Kasumi-1 (cell line): ENCODE data around the gene INPP5D.
"Not testable (repeated sequence)": the region's sequence is repeated elsewhere in the genome, so short reads cannot be mapped to it uniquely, and the experiment has no call there.

Source experiments
- DNase-seq, 2 experiments: peaks; one replicate each; lab custom pipeline; 2025; lab: John Stamatoyannopoulos, UW

The INPP5D gene

DNA sequence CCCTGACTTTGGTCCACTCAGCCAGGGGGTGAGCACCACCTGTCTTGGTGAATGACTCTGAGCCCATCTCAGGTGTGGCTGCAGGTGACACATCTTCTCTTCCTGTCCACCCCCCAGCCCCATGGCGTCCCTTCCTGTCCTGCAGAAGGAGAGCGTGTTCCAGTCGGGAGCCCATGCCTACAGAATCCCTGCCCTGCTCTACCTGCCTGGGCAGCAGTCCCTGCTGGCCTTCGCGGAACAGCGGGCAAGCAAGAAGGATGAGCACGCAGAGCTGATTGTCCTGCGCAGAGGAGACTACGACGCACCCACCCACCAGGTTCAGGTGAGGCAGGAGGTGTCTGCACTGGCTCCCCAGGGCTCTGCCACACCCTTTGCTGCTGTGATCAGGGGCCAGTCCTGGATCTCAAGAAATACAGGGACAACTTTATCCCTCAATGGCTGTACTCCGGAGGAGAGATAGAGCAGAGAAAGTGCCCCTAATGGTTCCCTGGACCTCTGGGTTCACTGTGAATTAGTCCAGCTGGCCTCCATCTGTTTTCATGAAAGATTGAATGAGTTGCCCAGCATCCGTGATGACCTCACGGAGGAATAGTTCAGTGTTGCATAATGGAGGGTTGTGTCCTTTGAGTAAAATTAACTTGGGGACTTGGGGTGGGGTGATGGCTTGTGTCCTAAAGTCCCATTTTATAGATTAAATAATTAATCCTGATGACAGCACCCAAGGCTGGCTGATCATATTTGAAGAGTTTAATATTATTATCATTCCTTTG lies 27.4 kb upstream of the INPP5D start, which contains the start of gene NEU2:
Gene NEU2 (plus strand): TSS at position 122 of the 770 bp plus-strand sequence. CDS start 0 bp downstream, at position 122.
- no peak for DNase-seq

DNA sequence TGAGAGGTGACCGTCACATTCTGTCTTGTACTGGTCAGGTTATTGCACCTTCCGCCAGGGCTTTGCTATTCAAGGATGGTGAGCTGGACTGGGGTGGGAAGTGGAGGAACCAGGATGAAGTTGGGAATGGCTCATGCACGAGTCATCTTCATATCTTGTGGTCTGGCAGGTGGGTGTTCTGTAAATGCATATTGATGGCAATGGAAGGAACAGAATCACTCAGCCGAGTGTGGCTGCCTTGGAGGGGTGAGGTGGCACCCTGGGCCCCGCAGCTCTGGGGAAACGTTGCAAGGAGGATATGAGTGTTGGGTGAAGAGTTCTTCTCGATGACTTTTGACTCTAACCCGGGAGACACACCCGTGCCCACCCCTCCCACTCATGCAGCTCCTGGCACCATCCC lies 26.5 kb upstream of the INPP5D start:
- DNase-seq, result no peak

DNA sequence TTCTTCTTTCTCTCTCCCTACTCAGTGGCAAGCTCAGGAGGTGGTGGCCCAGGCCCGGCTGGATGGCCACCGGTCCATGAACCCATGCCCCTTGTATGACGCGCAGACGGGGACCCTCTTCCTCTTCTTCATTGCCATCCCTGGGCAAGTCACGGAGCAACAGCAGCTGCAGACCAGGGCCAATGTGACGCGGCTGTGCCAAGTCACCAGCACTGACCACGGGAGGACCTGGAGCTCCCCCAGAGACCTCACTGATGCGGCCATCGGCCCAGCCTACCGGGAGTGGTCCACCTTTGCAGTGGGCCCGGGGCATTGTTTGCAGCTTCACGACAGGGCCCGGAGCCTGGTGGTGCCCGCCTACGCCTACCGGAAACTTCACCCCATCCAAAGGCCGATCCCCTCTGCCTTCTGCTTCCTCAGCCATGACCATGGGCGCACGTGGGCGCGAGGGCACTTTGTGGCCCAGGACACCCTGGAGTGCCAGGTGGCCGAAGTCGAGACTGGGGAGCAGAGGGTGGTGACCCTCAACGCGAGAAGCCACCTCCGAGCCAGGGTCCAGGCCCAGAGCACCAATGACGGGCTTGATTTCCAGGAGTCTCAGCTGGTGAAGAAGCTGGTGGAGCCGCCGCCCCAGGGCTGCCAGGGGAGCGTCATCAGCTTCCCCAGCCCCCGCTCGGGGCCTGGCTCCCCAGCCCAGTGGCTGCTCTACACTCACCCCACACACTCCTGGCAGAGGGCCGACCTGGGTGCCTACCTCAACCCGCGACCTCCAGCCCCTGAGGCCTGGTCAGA lies 25.9 kb upstream of the INPP5D start:
- DNase-seq, result no peak

DNA sequence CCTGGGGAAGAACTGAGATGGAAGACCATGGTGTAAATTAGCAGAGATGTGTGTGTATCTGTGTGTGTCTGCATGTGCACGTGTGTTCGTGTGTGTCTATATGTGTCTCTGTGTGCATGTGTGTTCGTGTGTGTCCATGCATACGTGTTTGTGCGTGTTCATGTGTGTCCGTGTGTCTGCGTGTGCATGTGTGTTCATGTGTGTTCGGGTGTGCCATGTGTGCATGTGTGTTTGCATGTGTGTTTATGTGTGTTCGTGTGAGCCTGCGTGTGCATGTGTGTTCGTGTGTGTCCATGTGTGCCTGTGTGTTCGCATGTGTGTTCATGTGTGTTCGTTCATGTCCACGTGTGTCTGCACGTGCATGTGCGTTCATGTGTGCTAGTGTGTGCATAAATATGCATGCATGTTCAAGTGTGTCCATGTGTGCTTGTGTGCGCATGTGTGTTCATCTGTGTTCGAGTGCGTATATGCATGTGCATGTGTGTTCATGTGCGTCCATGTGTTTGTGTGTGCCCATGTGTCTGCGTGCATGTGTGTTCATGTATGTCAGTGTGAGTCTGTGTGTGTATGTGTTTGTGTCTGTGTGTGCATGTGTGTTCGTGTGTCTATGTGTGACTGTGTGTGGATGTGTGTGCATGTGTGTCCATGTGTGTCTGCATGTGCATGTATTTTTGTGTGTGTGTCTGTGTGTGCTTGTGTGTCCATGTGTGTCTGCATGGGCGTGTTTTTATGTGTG lies 24.5 kb upstream of the INPP5D start:
- no peak for DNase-seq

DNA sequence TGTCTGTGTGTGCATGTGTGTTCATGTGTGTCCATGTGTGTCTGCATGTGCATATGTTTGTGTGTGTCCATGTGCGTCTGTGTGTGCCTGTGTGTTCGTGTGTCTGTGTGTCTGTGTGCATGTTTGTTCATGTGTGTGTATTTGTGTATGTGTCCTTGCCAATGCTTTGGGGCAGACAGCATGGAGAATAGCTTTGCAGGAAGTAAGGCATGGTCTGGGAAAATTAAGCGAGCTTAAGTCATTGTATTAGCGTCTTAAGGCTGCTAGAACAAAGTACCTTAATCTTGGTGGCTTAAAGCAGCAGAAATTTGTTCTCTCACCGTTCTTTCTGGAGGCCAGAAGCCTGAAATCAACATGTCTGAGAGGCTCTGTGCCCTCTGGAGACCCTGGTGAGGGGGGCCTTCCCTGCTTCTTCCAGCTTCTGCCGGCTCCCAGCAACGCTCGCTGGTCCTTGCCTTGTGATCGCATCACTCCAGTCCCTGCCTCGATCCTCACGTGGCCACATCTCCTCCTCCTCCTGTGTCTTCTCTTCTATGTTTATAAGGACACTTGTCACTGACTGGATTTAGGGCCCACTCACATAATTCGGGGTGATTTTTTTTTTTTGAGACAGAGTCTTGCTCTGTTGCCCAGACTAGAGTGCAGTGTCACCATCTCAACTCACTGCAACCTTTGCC lies 23.8 kb upstream of the INPP5D start:
- no peak for DNase-seq

DNA sequence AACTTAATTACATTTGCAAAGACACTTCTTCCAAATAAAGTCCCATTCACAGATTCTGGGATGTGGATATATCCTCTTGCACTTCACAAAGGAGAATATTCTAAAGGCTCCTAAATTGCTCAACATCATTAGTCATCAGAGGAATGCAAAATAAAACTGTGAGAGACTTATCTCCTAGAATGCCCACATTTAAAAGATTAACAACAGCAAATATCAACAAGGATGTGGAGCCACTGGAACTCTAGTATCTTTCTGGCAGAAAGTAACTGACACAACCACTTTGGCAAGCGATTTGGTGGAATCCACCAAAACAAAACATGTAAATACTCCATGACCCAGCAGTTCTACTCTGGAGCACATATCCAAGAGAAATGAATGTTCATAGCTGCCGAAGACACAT lies 23.1 kb upstream of the INPP5D start:
- DNase-seq, result no peak

DNA sequence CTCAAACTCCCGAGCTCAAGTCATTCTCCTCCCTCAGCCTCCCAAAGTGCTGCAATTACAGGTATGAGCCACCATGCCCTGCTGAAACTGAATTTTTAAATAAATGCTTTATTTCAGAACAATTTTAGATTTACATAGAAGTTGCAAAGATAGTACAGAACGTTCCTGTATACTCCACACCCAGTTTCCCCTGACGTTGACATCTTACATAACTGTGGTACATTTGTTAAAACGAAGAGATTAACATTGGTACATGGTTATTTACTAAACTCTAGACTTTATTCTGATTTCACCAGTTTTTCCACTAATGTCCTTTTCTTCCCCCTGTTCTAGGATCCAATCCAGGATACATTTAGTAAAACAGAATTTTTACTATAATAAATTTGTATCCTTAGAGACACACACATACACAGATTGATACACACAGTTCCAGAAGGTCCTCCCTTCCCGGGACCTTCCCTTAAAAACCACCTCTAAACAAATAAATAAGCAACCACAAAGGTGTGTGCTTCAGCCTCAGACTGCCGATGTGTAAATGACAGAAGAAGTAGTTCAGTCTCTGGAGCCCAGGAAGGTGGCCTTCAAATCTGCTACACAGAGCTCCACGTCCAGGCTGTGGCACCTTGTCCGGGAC lies 20.8 kb upstream of the INPP5D start:
- no peak for DNase-seq

DNA sequence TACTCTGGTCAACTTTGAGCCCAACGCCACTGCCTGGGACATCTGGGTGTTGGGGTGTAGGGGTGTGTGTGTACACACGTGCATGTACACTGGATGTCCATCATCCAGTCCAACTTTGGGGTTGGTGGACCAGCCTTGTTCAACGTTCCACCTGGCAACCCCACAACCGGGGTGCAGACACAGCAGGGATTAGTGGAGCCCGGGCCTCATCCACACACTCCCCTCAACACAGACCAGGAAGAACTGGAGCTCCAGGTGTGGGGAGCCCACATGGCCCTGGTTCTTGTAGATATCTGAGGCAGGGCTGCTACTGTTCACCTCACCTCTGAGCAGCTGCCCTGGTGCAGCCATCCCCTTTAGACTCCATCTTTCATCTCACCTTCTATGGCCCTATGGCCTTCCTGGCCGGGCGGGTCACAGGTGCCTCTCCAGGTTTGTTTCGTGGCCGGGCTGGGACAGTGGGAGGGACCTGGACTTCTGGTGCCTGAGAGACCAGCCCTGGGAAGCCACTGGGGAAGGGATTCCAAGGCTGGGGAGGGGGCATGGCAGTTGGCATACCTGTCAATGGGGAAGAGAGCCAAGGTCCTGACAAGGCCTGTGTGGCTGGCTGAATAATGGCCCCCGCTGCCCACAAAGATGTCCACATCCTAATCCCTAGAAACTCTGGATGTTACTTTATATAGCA lies 20.2 kb upstream of the INPP5D start:
- no peak for DNase-seq

DNA sequence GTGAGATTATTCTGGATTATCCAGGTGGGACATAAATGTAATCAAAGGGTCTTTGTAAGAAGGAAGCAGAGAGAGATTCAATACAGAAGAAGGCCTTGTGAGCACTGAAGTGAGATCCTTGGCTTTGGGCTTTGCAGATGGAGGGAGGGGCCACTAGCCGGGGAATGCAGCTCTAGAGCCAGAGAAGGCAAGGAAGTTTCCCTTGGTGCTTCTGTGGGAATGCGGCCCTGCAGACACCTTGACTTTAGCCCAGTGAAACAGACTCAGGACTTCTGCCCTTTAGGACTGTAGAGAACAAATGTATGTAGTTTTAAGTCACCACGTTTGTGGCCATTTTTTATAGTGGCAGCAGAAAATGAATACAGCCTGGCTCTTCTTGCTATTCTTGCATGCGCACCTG lies 19.6 kb upstream of the INPP5D start:
- no peak for DNase-seq

DNA sequence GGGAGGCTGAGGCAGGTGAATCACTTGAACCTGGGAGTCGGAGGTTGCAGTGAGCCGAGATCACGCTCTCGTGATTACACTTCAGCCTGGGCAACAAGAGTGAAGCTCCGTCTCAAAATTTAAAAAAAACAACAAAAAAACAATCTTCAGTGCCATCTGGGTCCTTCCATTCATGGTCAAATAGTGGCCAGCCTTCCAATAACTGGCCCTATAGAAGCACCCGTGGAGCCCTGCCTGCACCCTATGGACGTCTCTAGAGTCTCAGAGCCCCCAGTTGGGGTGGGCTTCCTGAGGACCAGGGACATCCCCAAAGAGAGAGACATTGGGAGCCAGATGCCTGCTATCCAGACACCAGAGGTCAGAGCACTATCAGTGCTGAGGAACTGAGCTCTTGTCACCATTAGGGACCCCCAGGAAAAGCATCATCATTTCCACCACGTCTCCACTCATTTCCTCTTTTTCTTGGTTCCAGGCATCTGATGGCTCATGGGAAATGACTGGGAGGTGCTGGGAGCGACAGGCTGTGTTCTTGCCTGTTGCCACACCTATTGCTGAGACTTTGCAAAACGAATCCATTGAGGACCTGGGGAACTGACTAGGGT lies 18.3 kb upstream of the INPP5D start:
- peak; percentile 3 to 6 for DNase-seq

DNA sequence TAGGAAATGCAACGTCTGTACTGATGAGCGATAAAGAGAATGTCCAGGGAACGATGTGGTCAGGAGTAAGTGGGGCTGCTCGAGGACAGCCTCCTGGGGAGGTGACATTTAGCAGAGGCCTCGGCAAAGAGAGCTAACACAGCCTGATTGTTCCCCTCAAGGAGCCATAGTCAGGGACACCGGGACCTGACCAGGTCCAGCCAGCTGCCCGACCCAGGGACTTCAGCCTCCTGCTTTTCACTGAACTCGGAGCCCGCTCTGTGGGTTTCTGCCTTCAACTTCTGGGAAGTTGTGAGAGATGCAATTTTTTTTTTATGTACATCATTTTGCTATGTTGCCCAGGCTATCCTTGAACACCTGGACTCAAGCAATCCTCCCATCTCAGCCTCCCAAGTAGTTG lies 17.6 kb upstream of the INPP5D start:
- DNase-seq, result no peak

DNA sequence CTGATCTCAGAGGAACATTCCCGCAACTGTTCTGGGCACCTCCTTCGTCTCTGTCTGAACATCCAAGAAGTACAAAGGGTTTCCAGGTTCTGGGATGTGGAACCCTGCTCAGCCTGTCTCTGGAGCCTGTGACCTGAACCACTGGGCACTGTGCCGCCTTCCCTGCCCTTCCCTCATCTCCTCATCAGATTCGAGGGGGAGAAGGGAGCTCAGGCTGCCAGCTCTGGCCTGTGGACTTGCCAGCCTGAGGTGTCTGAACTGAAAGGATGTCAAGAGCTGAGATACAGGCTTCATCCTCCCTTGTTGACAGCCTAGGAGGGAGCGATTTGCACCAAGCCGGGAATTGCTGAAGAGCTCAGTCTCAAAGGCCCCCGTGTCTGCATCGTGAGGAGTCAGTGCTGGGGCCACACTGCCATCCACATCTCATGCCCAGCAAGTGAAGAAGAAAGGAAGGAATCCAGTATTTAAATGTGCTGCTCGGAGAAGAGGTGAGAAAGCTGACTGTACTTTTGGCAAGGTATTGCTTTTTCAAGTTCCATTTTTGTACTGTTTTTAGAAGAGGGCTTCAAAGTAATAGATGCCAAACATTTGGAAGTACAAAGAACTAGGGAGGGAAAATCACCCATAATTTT lies 15.1 kb upstream of the INPP5D start:
- no peak for DNase-seq

DNA sequence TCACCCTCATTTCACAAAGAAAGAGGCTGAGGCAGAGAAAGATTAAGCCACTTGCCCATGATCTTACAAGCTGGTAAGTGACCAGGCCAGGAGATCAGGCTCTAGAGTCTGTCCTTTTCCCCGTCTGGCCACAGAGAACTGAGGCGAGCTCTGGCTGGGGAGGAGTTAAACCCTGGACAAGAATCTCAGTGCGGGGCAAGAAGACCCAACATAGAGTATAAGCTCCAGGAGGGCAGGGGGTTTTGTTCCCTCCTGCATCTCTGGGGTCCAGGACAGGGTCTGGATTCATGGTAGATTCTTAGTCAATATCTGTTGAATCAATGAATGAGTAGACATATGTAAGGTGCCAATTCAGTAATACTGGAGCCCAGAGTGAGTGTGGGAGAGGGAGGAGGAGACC lies 12.9 kb upstream of the INPP5D start:
- DNase-seq, result no peak

DNA sequence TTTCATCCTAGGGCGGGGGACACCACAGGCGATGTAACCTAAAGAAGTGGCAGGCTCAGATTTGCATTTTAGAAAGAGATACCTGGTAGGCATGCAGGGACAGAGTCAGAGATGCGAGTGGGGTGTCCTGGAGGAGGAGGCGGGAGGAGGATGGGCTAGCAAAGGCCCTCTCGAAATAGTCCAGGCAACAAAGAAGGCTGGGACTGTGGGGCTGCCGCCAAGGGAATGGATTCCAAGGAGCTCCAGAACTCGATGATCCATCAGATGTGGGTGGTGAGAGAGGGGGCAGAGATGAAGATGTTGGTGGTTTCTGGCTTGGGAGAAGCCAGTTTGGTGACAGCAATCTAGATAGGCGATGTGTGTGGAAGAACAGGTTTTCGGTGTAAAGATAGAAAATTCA lies 12.5 kb upstream of the INPP5D start:
- no peak for DNase-seq

DNA sequence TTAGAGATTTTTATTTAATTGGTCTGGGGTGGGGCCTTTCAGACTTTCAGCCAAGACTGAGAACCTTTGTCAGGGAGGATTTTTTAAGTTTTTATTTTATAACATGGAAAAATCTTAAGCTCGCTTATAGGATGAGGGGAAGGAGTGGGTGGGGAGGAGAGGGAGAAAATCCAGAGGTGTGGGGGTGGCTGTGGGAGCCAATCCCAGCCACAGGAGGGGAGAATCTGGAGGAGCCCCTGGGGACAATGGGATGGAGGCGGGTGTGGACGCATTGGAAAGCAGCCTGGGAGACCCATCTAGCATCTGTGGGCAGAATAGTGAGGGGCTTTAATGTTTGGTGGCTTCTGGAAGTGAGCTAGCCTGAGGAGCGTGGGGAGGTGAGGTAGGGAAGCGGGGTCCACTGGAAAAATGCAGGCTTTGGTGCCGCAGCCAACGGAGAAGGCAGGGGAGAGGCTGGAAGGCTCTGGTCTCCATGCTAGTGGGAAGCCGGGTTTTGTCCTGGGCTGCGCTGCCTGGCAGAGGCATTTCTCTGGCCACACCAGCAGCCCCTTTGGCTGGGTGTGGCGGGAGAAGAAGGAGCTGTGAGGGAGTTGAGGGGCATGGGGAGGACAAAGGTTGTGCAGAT lies 11.5 kb upstream of the INPP5D start:
- DNase-seq, result no peak

DNA sequence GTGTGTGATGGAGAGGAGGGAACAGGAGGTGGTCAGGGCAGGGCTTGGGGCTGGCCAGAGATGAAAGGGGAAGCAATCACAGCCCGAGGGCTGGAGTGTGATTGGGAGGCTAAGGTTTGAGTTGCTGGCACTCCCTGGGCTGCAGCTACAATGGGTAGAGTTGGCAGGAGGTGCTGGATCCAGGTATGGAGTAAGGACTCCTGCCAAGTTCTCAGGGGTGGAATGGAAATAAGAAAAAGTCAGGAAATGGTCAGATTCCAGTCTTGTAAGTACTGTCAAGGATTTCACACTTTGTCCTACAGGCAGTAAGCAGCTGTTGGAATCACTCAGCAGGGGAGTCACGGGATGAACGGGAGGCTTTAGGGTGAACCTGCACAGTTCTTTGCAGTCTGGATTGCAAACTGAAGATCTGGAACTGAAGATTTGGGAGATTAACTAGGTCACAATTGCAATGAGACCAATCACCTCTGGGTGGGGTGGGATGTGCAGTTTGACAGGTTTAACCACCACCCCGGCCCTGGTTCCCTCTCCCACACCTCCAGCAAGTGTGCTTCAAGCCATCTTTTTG lies 10.9 kb upstream of the INPP5D start:
- no peak for DNase-seq

DNA sequence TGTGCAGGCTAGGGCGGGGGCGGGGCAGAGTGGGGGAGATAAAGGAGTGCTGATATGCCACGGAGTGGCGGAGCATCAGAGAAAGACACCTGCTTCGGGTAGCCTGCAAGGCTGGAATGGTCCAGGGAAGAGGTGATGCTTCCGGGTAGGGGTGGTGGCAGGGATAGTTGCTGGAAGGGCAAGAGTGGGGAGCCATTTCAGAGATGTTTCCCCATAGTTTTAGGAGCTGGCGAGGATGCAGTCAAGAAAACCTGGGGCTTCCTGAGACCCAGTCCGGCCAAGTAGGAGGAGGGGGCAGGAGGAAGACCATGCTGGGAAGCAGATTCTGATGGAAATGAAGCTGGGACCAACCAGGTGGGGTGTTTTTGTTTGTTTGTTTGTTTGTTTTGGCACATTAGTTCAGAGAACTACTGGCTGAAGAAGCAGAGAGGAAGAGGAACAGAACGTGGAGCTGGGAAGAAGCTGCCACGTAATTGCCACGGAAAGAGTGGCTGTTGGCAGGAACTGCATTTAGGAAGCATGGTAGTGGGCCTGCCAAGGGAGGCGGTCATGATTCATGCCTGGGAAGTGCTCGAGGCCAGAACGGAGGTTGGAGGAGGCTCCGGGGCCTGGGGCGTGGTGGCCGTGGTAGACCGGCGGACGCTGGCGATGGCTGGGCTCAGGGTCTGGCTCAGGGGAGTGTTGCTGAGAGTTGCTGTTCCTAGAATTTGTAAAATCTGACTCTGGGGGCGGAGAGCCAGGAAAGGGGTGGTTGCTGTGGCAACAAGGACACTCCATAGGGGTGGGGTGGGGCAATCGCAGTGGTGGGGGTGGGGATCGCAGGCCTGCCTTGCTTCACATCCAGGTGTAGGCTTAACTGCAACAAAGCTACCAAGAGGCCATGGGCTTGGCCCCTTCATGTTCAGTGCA lies 8.6 kb upstream of the INPP5D start:
- peak; percentile 13 to 14 for DNase-seq

DNA sequence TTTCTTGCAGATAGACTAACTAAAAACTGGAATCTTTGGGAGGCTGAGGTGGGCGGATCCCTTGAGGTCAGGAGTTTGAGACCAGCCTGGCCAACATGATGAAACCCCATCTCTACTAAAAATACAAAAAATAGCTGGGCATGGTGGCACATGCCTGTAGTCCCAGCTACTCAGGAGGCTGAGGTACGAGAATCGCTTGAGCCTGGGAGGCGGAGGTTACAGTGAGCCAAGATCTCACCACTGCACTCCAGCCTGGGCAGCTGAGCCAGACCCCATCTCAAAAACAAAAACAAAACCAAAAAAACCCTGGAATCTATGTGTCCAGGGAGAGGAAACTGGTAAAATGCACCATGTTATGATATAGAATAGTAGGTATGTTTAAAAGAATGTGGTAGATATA lies 7.6 kb upstream of the INPP5D start:
- not testable (repeated sequence) for DNase-seq
